Adrenal gland (tissue), 5 donors: ENCODE data around the gene SPEG.

Experiments
- POLR2A ChIP-seq, 2 donors: fragments of 450-650 bp; IDR thresholded peaks; one replicate each; pipeline ENCODE4 v1.6.1; 2017; ENCODE audit warnings: antibody characterized with exemption in 2 of 2, mild to moderate bottlenecking in 2 of 2, moderate library complexity in 1 of 2
- TF ChIP-seq, protein P1 (sequence below), 6 experiments: fragments of 450-650 bp in 4 of 6; fragments of 200-600 bp in 2 of 6; sonication (generic) in 1 of 6; IDR thresholded peaks; 1 replicate in 5 of 6; 2 replicates in 1 of 6; pipeline versions ENCODE4 v1.5.1 to v1.8.0; 2016 to 2021; ENCODE audit warnings: antibody characterized with exemption in 6 of 6, mild to moderate bottlenecking in 2 of 6, moderate library complexity in 1 of 6
- donor health status: DM: no; HTN: no; CAD: no.

GRCh38 chr2:219417374-219417773, 17.3 kb upstream of the SPEG start:
- TF ChIP-seq, protein P1, sequence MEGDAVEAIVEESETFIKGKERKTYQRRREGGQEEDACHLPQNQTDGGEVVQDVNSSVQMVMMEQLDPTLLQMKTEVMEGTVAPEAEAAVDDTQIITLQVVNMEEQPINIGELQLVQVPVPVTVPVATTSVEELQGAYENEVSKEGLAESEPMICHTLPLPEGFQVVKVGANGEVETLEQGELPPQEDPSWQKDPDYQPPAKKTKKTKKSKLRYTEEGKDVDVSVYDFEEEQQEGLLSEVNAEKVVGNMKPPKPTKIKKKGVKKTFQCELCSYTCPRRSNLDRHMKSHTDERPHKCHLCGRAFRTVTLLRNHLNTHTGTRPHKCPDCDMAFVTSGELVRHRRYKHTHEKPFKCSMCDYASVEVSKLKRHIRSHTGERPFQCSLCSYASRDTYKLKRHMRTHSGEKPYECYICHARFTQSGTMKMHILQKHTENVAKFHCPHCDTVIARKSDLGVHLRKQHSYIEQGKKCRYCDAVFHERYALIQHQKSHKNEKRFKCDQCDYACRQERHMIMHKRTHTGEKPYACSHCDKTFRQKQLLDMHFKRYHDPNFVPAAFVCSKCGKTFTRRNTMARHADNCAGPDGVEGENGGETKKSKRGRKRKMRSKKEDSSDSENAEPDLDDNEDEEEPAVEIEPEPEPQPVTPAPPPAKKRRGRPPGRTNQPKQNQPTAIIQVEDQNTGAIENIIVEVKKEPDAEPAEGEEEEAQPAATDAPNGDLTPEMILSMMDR (IDR thresholded peaks at IDR 0.05) = no peak
- no peak for TF ChIP-seq POLR2A (IDR thresholded peaks at IDR 0.05)
